Measurements from ENCODE around the gene EGFL6.

EGFL6 gene

GRCh38 chrX:13565511-13565910 is 3.9 kb upstream of the EGFL6 start:
- H3K27ac ChIP-seq: no peak overlapping the region
- no peak for TF ChIP-seq ZFX (IDR thresholded peaks at IDR 0.05)
- TF ChIP-seq CTCF (conservative IDR thresholded peaks at IDR 0.05): no peak

GRCh38 chrX:13570261-13570605 is 832 bp downstream of the EGFL6 start:
- no peak for TF ChIP-seq CTCF (conservative IDR thresholded peaks at IDR 0.05)
- no peak for TF ChIP-seq ZFX (IDR thresholded peaks at IDR 0.05)
- H3K27ac ChIP-seq: no peak overlapping the region

GRCh38 chrX:13571136-13571535 is 1.7 kb downstream of the EGFL6 start:
- TF ChIP-seq ZFX (IDR thresholded peaks at IDR 0.05) (no peak), CTCF (conservative IDR thresholded peaks at IDR 0.05) (no peak)
- no peak overlapping the region for H3K27ac ChIP-seq

GRCh38 chrX:13574600-13574999 is 5.2 kb downstream of the EGFL6 start:
- TF ChIP-seq CTCF (conservative IDR thresholded peaks at IDR 0.05): no peak

GRCh38 chrX:13579661-13580060 is 10.3 kb downstream of the EGFL6 start:
- H3K27ac ChIP-seq: no peak overlapping the region
- no peak for TF ChIP-seq ZFX (IDR thresholded peaks at IDR 0.05)
- TF ChIP-seq CTCF (conservative IDR thresholded peaks at IDR 0.05): no peak

More at GRCh38 chrX:13574600-13574999, 5.2 kb downstream of the EGFL6 start:
- H3K27ac ChIP-seq: no peak overlapping the region

- no peak overlapping the region for H3K27ac ChIP-seq
- TF ChIP-seq ZFX (IDR thresholded peaks at IDR 0.05) (no peak), CTCF (conservative IDR thresholded peaks at IDR 0.05) (no peak)
Observed at GRCh38 chrX:13581554-13581953, 12.2 kb downstream of the EGFL6 start.

- H3K27ac ChIP-seq: no peak overlapping the region
- TF ChIP-seq ZFX (IDR thresholded peaks at IDR 0.05) (no peak), CTCF (conservative IDR thresholded peaks at IDR 0.05) (no peak)
Observed at GRCh38 chrX:13587786-13588477, 18.5 kb downstream of the EGFL6 start.

Data from C4-2B (cell line).